GM19467 (cell line): Measurements from ENCODE around the gene ABCA2.

Experiments used
- ATAC-seq: cut with Tn5 transposase; IDR thresholded peaks from one replicate; pipeline ENCODE4 v1.9.1; 2021; ENCODE audit warnings: mild to moderate bottlenecking, moderate library complexity; ENCODE audit not compliant: unreplicated experiment

The ABCA2 gene

GRCh38 chr9:137027369-137028262, at the start of gene ABCA2:
Gene ABCA2 (minus strand): TSS chr9:137028237. CDS start chr9:137028140, 97 bp downstream.
- ATAC-seq: no peak

GRCh38 chr9:137077010-137077747, 49.1 kb upstream of the ABCA2 start, which contains the start of gene UAP1L1:
Gene UAP1L1 (plus strand): TSS chr9:137077517. CDS start chr9:137077533, 16 bp downstream.
- ATAC-seq: peak; percentile 40

GRCh38 chr9:137076636-137077009, 48.6 kb upstream of the ABCA2 start:
- no peak for ATAC-seq

- ATAC-seq: no peak
Measured at GRCh38 chr9:137075275-137075775, 47.3 kb upstream of the ABCA2 start.

GRCh38 chr9:137074657-137075274, 46.7 kb upstream of the ABCA2 start:
- ATAC-seq: no peak

- ATAC-seq: no peak
Measured at GRCh38 chr9:137073992-137074399, 46.0 kb upstream of the ABCA2 start.

- no peak for ATAC-seq
Measured at GRCh38 chr9:137071282-137071681, 43.2 kb upstream of the ABCA2 start.

GRCh38 chr9:137070906-137071275, 42.9 kb upstream of the ABCA2 start:
- peak; percentile 8 for ATAC-seq

GRCh38 chr9:137070201-137070905, 42.3 kb upstream of the ABCA2 start, which contains the start of gene SAPCD2:
Gene SAPCD2 (minus strand): TSS chr9:137070557. CDS start chr9:137070460, 97 bp downstream.
- ATAC-seq: peak; percentile 53

- ATAC-seq: peak; percentile 8
Measured at GRCh38 chr9:137069508-137070091, 41.6 kb upstream of the ABCA2 start.

- ATAC-seq: no peak
Measured at GRCh38 chr9:137068539-137069507, 40.8 kb upstream of the ABCA2 start.

- ATAC-seq: peak; percentile 43
Measured at GRCh38 chr9:137067860-137068538, 40.0 kb upstream of the ABCA2 start.

GRCh38 chr9:137066096-137066861, 38.2 kb upstream of the ABCA2 start:
- ATAC-seq: no peak

- no peak for ATAC-seq
Measured at GRCh38 chr9:137065336-137065967, 37.4 kb upstream of the ABCA2 start.

GRCh38 chr9:137064880-137065164, 36.8 kb upstream of the ABCA2 start:
- no peak for ATAC-seq

- ATAC-seq: no peak
Measured at GRCh38 chr9:137064027-137064879, 36.2 kb upstream of the ABCA2 start.
